HG03378 (cell line): ENCODE data around the gene EMILIN2.
"Not testable (repeated sequence)": the region's sequence is repeated elsewhere in the genome, so short reads cannot be mapped to it uniquely, and the experiment has no call there.

Experiments
- ATAC-seq: cut with Tn5 transposase; IDR thresholded peaks from one replicate; pipeline ENCODE4 v1.9.1; 2021; ENCODE audit warnings: mild to moderate bottlenecking, moderate library complexity; ENCODE audit not compliant: unreplicated experiment

Gene EMILIN2

GRCh38 chr18:2843146-2843545 is 3.7 kb upstream of the EMILIN2 start:
- ATAC-seq = no peak

DNA sequence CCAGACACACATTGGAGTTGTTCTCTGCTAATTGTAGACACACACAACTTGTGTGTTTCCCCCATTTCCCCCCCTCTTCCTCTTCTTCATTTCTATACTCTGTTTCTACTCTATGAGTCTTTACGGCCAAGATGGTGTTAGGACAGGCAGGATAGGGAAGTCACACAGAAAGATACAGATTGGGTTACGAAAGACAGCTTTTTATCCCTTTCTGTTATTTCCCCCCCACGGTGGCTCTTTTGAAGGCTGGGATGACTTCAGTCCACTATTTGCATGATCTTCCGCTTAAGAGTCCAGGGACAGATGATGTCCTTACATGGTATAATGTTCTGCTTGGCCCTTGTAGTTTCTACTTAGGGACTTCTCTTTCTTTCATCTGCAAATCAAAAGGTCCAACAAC is 1.6 kb upstream of the EMILIN2 start:
- ATAC-seq = no peak

GRCh38 chr18:2847317-2848246 is 776 bp downstream of the EMILIN2 start:
- ATAC-seq = no peak

DNA sequence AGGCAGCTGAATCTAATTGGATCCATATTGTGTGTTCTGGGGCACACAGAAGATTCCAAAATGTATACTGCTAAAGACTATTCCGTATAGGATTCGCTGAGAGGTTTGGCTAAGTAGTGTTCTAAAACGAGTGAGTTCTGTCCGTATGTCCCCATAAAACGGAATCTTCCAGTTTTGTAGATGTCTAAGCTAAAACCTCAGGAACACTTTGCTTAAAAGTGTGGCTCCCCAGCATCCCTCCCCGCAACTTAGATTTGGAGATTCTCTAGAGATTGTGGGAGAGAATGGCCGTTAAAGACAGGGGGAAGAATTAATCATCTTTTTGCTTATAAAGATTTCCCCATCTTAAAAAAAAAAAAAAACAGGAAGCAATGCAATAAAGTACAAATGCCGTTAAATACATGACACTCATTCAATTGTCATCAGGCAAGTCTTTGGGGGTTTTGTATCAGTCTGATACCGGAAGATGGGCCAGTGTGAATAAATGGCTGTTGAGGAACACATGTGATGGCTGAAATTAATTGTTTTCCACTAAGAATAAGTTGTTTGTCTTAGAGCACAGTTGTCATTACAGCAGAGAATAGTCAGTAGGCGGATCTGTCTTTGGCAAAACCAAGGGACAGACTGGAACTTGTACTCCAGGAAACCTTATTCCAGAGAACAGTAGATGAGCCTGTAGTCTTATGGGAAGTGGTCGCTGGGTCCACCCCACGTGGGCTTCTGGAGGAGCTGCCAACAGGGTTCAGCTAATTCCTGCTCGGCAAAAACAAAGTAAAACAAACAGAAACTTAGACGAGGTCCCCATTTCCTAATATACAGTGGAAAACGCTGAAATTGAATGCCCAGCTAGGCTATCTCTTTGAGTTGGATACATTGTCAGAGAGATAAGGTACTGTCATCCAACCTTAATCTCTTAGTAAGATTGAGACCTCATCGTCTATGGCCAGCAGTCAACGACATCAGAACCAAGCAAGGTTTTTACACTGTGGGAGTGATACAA is 1.7 kb downstream of the EMILIN2 start:
- ATAC-seq = no peak

GRCh38 chr18:2850816-2851215 is 4.0 kb downstream of the EMILIN2 start:
- ATAC-seq = no peak

DNA sequence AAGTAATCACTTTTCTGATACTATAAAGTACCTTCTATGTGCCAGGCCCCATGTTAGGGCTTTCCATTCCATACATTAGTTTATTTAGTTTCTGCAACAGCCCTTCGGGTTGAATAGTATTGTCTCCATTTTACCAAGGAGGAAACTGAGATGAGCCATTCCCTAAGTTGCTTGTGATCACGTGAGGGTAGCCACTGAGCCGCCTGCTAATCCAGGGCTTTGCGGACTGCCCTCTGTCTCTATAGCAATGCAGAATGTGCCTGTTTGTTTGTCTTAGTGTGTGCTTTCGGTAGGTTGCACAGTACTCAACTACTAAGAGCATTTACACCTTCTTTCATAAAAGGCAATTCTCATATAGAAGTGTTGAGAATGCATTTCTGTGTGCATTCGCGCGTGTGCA is 5.0 kb downstream of the EMILIN2 start:
- ATAC-seq = no peak

DNA sequence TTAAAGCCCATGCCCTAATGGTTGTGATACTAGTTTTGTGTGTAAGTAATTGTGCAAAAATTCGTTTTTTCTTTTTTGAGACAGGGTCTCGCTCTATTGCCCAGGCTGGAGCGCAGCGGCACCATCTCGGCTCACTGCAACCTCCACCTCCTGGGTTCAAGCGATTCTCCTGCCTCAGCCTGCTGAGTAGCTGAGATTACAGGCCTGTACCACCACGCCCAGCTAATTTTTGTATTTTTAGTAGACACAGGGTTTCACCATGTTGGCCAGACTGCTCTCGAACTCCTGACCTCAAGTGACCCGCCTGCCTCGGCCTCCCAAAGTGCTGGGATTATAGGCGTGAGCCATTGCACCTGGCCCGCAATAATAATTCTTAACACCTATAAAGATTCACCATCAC is 5.7 kb downstream of the EMILIN2 start:
- ATAC-seq = not testable (repeated sequence)

- no peak for ATAC-seq
Observed at GRCh38 chr18:2853173-2853925, 6.5 kb downstream of the EMILIN2 start.

DNA sequence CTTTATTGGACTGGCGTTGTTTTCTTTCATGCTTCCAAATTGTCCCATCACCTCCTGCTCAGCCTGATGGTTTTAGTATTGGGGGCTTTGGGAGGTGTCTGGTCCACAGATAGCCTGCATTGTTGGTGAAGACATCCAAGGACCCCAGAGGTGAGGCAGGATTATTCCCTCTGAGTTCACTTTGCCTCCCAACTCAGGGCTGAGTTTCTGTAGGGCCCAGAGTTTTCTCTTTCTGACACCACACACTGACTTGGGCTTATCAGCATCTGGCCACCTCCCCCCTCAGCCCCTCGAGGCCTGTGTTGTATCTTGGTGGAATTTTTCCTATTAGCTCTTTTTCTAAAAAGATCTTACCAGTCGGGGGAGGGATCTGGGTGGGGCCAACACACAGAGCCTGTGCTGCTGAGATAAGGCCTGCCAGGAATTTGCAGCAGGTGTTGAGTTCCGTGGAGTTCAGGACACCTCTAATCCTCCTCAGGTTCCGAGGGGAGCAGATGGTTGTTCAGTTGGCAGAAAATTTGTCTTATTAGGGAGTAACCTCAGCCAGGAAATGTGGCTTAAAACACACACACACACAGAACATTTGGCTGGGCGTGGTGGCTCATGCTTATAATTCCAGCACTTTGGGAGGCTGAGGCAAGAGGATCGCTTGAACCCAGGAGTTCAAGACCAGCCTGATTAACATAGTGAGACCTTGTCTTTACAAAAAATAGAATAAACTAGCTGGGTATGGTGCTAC is 7.3 kb downstream of the EMILIN2 start:
- ATAC-seq = no peak

DNA sequence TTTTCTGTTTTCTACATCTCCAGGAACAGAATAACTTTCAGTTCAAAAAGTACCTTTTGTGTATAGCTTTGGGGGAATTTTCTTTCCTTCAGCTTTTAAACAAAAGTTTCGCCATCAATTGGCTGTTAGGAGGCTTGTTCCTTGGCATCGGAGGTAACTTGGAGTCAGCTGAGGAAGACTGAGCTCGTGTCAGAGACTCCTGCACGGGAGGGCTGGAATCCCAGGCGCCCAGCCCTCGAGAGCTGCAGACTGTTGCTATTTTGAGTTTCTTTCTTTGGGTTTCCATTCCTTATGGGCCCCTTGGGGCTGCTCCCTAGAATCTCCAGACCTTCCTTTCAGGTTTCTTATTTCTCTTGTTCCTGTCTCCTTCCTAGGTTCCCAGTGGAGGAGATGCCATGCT is 8.1 kb downstream of the EMILIN2 start:
- ATAC-seq = no peak

DNA sequence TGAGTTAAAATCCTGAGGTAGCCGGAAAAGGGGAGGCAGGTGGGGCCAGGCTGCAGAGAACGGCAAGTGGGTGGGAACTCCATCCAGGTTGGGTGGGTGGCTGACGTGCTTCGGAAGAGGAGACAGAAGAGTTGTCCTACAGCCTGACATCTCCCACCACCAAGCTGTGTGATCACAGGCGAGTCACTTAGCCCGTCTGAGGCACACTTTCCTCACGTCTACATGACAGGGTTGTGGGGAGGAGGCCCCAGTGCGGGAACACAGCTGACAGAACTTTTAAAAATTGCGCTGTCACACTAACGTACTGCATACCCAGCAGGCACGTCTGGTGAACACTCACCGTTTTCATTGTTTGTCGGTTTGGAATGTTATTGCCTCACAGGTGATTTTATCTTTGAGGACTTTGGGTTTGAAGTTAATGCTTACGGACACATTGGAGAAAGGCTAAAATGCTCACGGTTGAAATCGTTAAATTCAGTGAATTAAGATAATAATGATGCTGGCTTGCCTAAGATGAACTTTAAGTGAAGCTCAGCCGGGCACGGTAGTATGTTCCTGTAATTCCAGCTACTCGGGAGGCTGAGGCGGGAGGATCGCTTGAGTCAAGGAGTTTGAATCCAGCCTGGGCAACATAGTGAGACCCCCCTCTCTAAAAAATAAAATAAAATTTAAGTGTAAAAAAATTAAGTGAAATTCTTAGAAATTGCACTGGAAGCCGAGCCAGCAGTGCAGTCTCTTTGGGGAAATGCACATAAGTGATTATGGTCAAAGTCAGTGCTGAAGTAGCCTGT is 8.9 kb downstream of the EMILIN2 start:
- no peak for ATAC-seq

GRCh38 chr18:2856547-2857170 is 9.9 kb downstream of the EMILIN2 start:
- no peak for ATAC-seq

DNA sequence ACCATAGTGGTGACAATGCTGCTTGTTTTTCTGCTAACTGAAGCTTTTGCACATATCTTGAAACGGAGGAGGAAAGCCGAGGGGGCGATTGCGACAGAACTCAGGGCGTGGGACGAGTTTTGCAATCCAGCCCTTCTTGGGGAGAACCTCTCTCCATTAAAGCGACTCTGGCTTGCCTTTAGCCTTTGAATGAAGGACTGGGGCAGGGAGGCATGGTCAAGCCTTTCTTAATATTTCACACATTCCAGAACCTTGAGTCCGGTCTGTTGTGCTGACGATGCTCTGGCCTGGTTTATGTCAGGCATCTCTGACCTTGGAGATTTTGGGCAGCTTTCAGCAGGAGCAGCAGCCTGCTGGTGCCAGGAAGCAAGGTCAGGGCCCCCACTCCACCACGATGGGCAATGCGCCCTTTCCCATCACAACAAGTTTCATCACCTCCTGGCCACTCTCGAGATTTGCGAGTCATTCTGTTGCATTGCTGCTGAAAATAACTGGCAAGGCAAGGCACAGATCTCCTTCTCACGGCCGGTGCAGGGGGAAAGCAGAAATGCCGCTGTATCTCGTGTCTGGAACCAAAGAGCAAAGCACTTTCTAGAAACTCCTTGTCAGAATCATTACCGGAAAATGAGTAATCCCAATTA is 10.8 kb downstream of the EMILIN2 start:
- no peak for ATAC-seq

DNA sequence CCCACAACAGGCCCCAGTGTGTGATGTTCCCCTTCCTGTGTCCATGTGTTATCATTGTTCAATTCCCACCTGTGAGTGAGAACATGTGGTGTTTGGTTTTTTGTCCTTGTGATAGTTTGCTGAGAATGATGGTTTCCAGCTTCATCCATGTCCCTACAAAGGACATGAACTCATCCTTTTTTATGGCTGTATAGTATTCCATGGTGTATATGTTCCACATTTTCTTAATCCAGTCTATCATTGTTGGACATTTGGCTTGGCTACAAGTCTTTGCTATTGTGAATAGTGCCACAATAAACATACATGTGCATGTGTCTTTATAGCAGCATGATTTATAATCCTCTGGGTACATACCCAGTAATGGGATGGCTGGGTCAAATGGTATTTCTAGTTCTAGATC is 13.6 kb downstream of the EMILIN2 start:
- ATAC-seq = not testable (repeated sequence)

DNA sequence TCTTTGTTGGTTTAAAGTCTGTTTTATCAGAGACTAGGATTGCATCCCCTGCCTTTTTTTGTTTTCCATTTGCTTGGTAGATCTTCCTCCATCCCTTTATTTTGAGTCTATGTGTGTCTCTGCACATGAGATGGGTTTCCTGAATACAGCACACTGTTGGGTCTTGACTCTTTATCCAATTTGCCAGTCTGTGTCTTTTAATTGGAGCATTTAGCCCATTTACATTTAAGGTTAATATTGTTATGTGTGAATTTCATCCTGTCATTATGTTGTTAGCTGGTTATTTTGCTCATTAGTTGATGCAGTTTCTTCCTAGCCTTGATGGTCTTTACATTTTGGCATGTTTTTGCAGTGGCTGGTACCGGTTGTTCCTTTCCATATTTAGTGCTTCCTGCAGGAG is 17.2 kb downstream of the EMILIN2 start:
- ATAC-seq = not testable (repeated sequence)

DNA sequence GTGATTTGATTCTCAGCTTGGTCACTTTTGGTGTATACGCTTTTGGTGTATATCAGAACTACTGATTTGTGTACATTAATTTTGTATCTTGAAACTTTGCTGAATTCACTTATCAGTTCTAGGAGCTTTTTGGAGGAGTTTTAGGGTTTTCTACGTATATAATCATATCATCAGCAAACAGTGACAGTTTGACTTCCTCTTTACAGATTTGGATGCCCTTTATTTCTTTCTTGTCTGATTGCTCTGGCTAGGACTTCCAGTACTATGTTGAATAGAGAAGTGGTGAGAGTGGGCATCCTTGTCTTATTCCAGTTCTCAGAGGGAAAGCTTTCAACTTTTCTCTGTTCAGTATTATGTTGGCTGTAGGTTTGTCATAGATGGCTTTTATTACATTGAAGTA is 19.7 kb downstream of the EMILIN2 start:
- ATAC-seq = not testable (repeated sequence)

DNA sequence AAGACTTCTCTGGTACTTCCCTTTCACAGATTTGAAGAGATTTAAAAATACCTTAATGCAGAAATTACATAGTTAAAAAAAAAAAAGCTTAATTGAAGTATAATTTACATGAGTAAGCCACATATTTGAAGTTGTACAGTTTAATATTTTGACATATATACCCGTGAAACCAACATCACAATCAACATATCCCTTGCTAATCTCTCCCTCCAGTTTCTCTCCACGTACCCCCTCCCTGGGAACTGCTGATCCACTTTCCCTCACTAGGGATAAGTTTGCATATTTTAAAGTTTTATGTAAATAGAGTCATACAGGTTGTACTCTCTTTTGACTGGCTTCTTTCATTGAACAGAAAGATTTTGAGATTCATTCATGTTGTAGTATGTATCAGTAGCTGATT is 22.4 kb downstream of the EMILIN2 start:
- ATAC-seq = no peak

DNA sequence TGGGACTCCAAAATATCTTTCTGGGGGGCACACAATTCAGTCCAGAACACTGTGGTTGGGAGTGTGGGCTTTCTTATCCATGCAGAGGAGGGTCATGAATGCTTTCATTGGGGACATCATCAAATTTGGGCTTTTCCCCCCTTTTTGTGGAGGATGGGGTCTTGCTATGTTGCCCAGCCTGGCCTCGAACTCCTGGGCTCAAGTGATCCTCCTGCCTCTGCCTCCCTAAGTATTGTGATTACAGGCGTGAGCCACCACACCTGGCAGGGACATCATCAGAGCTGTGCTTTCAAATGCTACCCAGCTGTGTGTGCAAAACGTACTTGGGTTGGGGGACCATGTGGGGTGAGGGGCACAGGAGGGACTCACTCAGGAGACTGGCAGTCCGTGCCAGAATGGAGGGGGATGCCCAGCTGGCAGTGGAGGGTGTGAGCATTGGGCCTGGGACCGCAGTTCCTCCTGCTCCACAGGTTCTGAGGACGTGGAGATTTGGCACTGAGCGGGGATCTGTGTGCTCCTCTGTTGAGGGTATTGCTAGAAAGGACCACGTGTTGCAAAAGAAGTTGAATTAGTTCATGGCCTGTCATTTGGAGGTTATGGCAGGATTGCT is 24.4 kb downstream of the EMILIN2 start:
- ATAC-seq = no peak
